Amniotic epithelial cell (primary cell): ENCODE results near the gene SKIC8.
A peak's percentile ranks its signal among the peaks of the same experiment; 100 is the strongest.

Experiments
- DNase-seq: peaks from one replicate; pipeline ENCODE4 v3.0.0-alpha.2; 2010; ENCODE audit warnings: low read depth

SKIC8 gene

DNA sequence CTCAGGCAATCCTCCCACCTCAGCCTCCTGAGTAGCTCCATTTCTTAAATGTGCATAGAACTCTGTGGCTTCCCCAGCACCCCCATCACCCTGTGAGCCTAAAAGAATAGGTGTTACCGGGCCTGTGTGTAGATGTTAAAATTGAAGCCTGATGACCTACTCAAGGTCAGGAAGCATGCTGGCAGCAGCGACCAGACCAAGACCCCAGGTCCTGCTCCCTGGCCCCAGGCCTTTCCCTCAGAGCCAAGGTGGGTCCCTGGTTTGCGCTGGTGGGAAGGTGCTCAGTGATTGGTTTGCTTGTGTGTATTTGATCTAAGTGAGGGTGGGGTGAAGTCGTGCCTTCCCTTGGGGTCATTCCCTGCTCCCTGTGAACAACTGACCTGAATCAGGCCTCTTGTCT is 22.4 kb upstream of the SKIC8 start:
- DNase-seq = no peak

DNA sequence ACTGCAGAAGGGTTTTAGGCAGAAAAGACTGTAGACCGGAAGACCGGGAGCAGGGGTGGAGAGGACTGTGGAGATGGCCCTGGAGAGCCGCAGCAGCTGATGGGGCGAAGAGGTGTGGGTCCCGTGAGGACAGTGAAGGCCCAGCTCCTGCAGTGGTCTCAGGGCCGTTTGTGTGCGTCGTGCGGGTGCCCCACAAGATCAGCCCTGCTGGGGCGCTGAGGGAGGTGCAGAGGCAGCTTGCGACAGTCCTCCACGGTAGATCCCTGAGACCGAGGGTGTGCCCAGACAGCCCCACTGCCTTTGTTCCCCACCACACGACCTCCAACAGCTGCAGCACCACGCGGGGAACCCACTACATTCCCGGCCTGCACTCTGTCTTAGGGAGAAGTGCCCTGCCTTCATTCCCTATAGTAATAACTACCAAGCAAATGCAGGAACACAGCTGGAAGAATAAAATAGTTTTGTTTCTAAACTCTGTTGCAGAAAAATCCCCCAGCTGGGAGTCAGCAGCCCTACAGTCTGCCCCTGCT is 21.7 kb upstream of the SKIC8 start:
- no peak for DNase-seq

DNA sequence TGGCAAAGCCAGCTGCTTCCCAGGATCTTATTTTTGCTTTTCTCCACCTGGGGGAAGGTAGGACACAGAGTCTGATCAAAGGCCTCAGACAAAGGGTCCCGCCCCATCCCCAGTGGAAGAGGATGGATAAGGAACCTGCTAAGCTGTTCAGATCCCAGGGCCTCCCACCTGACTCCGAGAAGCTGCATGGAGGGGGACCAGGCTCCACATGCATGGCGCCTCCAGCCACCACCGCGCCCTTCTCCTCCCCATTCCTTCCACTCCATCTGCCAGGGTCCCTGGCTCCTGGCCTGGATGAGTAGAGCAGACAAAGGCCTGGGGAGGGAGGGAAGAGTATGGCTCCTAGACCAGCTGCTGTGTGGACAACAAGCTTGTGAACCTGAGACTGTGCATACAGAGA is 20.8 kb upstream of the SKIC8 start:
- DNase-seq = no peak

DNA sequence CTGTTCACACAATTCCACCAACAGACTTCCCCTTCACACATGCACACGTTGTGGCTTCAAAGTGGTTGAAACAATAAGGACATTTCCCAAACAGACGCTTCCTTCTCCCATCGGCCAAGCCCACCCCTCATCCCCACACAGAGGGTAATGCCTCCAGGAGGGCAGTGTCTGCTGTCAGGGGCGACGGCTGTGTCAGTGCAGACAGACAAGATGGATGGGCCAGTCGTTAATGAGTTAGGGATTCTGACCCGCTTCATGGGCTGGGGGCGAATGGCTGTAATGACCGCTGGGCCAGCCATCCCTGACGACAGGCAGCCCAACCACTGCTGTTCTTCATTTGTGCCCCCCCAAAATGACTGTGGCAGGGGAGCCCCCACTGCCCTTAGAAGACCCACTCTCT is 20.2 kb upstream of the SKIC8 start:
- DNase-seq = no peak

DNA sequence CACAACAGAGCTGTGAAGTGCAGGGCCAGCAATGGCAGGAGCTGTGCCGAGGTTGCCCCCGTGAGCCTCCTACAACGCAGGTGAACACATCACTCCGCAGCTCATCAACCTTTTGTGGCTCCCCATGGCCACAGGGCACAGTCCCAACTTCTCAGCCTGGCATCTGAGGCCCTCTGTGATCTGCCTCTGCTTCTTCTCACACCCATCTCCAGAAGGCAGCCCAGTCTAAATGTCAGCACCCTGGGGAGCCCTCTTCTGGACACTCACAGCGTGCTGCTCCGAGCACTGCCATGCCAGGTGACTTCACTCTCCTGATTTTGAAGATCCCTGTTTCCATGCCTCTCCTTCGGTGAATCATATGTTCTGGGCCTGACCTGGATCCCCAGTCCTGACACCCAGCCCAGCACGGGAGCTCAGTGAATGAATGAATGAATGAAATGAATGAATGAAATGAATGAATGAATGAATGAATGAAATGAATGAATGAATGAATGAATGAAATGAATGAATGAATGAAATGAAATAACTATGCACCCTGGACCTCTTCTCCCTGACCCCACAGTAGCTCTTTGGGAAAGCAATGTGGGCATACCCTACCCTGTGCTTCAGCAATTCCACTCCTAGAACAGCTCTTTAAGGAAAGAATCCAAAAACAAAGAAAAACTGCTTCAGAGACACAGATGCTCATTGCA is 17.9 kb upstream of the SKIC8 start:
- peak; percentile 27 for DNase-seq

DNA sequence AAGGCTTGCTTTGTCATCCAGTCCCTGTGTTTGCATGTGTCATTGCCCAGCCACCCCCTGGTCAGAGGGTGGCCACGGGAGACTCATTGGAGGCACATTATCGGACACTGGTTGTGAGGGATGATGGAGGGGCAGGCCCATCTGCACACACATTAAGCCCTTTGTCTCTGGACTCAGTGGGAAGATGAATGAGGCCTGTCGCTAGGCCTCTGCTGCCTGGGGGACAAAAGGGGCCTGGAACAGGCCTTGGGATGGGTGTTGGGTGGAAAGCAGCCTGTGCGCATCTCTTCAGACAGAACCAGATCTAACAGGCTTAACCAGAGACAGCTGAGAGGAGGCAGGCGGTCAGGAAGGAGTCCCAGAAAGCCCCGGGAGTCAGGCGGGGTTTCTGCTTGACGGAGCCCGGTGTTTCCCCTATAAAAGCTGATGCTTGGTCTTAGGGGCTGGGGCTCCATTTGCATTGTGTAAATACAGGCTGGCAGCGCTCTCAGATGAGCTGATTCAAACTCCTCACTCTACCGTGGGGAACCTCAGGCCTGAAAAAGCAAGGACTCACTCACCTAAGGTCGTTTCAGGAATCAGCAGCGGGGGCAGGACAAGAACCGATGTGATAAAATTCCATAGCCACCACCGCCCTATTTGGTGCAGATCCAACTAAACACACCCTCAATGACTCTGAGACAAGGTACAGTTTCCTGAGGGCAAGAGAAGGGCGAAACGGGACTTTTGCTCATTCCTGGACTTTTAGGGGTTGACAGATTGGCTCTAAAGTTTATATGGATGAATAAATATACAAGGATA is 17.1 kb upstream of the SKIC8 start:
- DNase-seq = no peak

DNA sequence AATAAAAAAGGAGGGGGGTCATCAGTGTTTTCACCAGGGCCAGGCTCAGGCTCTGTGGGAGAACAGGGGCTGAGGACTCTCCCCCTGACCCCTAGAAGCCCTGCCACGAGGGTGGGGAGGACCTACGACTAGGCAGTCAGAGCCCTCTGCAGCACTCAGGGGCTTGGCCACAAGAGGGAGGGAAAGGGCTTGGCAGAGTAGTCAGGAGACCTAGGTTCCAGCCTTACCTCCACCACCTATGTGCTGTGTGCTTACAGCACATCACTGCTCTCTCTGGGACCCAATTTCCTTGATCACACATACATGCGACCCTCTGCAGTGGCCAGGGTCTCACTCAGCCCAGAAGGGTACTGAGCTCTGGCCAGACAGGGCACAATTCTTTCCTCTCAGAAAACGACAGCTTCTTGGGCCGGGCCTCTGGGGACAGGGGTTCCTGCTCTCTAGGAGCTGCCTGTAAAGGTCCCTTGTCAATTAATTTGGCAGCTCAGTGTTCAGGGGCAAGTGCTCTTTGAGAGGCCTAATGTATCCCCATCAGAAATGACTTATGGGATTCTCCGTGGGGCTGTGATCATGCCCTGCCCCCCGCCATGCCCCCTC is 16.4 kb upstream of the SKIC8 start:
- no peak for DNase-seq

DNA sequence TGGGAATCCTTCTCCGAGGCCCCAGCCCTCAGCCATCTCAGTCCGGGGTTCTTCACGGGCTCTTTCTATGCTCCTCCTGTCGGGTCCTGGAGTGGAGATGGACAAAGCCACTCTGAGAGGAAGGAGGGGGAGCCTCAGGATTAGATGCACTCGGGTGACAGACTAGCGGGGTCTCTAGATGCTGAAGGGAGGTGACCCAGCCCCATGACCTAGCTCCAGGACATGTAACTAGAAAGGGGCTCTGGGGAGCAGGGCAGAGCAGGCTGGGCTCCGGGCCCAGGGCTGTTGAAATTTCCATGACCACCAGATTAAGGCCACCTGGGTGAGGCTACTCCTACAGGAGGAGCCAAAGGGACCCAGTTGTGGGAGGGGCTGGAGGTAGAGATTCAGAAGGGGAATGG is 14.8 kb upstream of the SKIC8 start:
- no peak for DNase-seq

DNA sequence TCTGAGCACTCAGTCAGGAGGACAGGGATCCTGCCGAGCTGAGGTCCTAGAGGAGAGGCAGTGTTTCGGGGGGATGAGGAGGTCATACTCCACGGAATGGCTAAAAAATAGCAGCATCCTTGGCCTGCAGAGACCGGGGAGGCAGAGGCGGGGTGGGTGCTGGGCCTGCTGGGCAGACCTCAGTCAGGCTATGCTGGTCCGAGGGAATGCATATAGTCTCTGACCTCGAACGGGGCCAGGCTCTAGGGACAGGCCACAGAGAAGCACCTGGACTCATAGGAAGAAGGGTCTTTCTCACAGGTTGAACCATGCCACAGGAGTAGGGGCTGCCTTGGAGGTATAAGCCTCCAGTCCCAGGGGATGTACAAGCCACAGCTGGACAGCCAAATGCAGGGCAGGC is 14.0 kb upstream of the SKIC8 start:
- no peak for DNase-seq

DNA sequence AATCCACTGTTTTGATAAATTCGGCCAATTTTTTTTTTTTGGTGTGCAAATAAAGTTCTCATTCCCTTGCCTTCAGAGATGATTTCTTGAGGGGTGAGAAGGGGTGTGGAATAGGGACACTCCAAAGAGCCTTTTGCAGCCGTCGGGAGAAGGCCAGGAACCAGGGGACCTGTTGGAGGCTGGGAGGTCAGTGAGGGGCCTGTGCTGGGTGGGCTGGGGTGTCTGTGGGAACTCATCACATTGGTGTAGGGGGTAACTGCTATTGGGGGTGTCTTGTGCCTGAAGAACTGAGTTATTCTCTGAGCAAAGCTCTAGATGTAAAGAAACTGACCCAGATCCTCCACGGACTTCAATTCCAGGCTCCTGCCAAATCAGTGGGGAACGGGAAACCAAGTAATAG is 13.5 kb upstream of the SKIC8 start:
- no peak for DNase-seq

DNA sequence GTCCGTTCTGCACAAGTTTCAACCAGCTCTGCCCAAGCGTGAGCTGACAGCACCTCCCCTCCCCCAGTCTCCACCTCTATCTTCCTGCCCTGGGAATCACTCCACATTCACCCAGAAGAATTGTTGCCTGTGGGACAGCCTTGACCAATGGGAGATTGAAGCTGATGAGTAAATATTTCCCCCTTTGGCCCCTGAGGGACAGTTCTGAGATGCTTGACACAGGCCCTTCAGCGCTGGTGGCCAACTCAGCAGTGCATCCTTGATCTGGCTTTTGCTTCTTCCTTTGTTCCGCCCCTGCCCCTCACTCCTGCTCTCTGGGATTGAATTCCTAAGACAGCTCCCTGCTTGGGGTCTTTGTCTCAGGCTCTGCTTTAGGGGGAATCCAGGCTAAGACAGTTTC is 13.1 kb upstream of the SKIC8 start:
- no peak for DNase-seq

DNA sequence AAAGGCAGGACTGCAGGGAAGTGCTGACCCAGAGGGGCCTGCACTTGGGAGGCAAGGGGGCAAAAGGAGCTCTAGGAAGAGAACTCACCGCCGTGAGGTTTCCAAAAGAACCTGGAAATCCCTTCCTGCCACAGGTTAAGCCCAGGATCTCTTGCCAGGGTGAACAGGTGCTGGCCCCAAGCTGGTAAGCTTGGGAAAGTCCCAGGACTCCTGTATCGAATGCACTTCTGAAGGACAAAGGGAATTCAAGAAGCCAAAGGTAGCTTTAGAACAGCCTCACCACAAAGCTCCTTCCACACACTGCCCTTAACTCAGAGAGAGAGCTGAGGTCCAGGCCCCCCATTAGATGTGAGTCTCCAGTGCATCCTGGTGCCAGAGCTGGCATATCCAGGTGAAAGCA is 11.9 kb upstream of the SKIC8 start:
- DNase-seq = no peak

DNA sequence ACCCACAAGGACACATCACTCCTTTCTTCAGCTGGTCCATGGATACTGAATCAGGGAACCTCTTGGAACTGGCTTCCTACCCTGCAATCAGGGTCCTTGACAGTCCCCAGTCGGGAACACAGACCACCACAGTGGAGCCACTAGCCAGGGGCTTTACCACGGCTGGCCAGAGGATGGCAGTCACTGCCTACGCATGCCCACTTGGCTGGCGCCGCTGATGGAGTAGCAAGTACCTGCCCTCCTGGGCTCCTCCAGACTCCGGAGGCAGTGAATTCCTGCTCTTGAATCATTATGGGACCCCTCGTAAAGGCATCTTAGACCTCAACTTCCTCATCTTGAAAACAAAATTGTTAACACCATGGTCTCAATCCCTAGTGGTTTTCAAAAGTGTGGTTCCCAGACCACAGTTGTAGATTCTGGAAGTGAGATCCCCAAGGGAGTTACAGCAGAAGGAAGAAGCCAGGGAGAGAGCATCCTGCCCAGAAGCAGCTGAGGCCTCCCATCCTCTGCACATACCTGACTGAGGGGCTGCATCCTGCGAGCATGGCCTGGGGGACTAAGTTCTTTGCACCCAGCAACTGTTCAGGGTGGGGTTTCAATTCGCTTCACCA is 9.1 kb upstream of the SKIC8 start:
- peak; percentile 52 for DNase-seq

DNA sequence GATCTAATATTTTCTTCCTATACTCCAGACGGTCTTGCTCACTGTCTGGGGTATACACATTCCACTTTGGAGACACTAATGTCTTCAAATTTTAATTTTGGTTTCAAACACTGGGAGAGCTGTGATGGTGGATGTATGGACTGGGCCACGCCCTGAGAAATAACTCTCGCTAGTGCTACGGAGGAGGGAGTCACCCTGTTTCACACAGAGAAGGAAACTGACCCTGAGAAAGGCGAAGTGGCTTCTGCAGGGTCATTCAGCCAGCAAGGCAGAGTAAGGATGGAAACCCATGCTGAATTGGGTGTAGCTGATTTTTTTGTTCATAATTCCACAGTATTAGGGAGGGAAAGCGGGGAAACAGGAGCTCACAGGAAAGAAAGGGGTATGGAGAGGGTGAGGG is 8.6 kb upstream of the SKIC8 start:
- no peak for DNase-seq

DNA sequence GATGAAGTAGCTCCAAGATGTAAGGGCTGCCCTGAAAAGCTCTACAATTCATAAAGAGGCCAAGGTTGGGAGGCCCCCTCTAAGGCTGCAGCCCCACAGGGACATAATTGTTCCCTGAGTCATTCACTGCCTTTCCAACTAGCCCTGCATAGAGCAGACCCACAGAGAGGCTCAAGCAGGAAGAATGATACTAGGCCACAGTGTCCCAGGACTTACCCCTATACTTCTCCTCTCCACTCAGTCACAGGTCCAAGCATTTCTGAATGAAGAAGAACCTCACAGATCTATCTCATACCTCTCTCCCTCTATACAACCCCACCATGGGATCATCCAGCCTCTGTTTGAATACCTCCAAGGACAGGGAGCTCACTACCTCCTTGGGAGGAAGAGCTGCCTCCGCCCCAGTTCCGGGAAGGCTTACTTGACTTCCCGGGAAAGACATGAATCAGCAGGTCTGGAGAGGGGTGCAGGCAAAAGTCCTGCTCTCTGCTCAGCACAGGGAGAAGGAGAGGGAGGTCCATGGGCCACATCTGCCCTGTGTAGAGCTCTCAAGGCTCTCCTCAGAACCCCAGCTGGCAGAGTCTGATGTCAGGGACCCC is 6.9 kb upstream of the SKIC8 start:
- peak; percentile 74 for DNase-seq

DNA sequence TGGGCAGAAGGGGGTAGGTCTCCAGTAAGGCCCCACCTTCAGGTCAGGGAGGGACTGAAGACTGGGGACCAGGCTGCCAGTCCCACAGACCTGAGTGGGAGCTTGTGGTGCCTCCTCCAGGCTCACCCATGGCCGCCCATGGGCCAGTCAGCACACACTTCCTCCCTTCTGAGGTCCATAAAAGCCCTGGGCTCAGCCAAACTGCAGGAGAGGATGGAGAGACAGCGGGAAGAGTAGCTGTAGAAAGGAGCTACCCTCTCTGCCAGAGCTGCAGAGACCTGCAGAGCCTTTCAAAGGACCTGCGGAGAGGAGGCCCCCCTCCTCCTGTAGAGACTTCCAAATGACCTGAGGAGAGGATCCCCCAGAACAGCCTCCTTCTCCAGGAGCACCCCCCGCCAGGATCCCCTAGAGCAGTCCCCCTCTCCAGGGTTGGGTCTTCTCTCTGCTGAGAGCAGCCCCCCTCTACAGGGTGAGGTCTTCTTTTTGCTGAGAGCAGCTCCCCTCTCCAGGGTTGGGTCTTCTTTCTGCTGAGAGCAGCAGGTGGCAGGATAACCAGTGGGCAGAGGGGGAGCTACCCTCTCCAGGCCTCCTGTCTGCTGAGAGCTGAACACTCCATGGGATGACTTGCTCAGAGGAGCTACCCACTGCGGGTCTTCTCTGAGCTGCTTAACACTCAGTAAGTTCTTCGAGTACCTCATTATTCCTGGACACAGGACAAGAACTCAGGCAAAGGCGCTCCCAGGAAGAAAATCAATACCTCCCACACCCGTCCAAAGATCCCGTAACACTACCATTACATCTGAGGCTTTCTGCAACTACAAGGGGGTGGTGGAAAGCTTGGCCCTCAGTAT is 5.0 kb upstream of the SKIC8 start:
- no peak for DNase-seq

DNA sequence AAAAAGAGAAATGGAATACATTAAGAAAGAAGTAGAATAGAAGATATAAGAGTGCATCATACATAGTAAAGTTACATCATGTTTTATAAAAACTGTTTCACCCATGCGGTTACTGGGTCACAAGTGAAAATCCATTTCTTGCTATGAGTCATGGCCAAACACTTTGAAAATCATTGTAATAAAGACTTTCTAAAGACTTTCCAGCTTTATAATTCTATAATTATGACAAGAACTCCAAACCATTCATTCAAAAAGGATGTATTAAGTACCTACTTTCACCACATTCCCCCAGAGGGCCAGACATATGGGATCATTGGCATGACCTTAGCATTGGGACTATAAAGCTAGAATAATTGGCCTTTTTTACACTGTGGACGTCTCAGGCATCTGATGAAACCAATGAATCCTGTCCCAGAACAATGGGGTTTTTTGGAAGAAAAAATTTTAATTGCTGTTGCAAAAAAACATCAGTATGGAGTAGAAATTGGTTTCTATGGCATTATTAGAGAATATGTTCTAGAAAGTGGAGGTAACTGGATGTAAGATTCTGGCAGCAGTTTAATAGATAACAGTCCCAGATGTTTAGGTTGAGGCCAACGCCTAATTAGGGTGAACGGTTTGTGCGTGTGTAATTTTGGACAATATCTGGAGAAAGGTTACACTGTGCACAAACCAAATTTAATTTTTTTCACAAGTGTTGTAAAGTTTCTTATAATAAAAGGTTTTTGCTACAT is 3.3 kb upstream of the SKIC8 start:
- DNase-seq = peak; percentile 82

DNA sequence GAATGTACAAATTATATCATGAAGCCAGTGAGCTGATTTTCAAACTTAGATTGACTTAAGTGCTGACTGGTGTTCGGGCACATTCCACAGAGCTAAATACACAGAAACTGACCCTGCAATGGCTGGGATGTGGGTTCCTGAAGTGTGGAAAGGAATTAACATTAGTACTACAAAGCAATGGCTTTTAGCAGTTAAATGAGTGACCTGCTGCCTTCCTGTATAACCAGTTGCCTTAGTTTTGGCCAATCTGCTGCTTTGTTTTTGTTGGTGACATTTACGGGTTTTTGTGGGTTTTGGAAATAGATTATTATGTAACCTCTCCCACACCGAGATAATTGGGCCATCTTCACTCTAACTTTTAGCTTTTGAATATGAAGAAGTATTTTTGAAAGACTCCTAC is 2.4 kb upstream of the SKIC8 start:
- DNase-seq = no peak

DNA sequence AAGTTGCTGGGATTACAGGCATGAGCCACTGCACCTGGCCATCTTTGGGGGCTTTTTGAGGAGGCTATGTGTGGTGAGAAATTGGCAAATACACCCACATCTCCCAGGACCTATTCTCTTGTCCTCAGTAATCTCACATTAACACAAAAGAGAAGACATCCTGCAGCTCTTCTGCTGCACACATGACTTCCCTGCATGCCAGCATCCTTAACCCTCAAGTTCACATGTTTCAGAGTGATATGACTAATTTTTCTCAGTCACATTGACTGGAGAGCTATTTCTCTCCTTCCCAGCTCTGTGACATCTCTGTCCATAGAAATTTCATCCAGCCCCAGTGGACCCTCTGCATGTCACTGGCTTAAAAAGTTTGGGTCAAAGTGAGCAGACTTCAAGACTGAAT is 1.9 kb upstream of the SKIC8 start:
- DNase-seq = no peak

DNA sequence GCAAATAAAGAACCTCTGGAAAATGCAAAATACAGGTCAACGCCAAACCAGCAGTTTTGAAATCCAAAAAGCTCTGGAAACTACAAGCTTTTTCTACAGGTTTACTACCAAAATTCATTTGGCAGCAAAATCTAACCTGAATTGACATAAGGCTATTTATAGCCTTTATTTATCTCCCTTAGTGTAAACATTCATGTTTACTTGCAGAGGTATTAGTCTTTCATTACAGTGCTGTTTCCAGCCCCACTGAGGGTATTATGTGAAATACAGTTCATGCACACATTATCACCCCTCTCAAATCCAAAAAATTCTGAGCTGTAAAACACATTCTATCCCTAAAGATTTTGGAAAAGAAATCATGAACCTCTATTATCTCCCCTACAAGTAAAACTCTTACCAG is 7.2 kb downstream of the SKIC8 start:
- no peak for DNase-seq

DNA sequence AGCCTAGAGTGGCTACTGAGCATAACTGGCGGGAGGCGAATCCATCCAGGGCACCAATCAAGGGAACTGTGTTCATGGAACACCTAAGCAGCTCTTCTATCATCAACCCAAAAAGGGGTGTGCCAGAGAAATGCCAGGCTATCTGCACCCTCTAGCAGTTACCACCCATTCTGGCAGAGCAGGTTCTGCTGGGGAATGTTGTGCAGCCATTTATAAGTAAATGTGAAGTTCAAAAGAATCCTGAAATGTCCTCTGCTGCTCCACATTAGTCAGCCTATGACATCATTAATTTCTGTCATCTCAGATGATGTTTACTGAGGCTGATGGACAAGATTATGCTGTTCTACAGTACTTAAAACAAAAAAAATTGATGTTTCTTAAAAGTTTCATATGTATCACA is 7.7 kb downstream of the SKIC8 start:
- DNase-seq = no peak
